ENCODE measurements around the gene TFR2. TPM values are rescaled to one million over a fixed set of nuclear protein-coding genes. Genes with fewer than 3 reads are reported as not detected.

TFR2 gene
- total and polyA plus RNA-seq, 2 of the 13 experiments (the other 11 are each of a cell fraction or from before 2014, with no cell fraction given), result 36.9 to 64.2 TPM

DNA sequence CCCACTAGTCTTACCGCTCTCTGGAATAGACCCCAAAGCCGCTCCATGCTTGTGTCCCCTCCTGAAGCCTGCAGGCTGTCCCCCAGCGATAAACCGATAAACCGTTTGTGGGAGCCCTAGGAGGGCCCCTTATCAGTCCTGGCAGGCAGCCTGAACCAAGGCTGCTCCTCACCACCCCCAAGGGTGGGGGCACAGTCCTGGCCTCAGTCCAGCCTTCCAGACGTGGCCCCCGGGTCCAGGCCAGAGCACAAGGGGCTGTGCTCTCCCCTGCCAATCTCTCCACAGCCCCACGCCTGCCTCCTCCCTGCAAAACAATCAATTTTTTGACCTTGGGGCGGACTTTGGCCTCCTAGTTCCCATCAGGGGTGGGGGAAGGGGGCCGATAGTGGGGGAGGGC lies at the start of gene TFR2 (continued):
- TF ChIP-seq HNRNPL (IDR thresholded peaks at IDR 0.05; ENCODE audit: low read depth, low read length), result peak; percentile 72; the same call in 1 of the 2 replicates
- no peak for TF ChIP-seq ZBTB21 (CRISPR knock-in tag; IDR thresholded peaks at IDR 0.05)
- no peak for TF ChIP-seq EZH2 (conservative IDR thresholded peaks at IDR 0.05; ENCODE audit: low read depth, low read length)
- TF ChIP-seq ZBTB38 (CRISPR knock-in tag; IDR thresholded peaks at IDR 0.05), result no peak
- no peak for TF ChIP-seq ZSCAN21 (CRISPR knock-in tag; IDR thresholded peaks at IDR 0.05; ENCODE audit: borderline replicate concordance)
- no peak for TF ChIP-seq AKAP8 (CRISPR knock-in tag; IDR thresholded peaks at IDR 0.05)
- no peak for TF ChIP-seq ZNF766 (CRISPR knock-in tag; IDR thresholded peaks at IDR 0.05; ENCODE audit: borderline replicate concordance)
- no peak for TF ChIP-seq ZNF782 (CRISPR knock-in tag; IDR thresholded peaks at IDR 0.05; ENCODE audit: borderline replicate concordance)
- TF ChIP-seq, protein P1, sequence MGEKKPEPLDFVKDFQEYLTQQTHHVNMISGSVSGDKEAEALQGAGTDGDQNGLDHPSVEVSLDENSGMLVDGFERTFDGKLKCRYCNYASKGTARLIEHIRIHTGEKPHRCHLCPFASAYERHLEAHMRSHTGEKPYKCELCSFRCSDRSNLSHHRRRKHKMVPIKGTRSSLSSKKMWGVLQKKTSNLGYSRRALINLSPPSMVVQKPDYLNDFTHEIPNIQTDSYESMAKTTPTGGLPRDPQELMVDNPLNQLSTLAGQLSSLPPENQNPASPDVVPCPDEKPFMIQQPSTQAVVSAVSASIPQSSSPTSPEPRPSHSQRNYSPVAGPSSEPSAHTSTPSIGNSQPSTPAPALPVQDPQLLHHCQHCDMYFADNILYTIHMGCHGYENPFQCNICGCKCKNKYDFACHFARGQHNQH (CRISPR knock-in tag; IDR thresholded peaks at IDR 0.05), result peak; percentile 72; the same call in 1 of the 2 replicates
- peak; percentile 60; the same call in 1 of the 2 replicates for TF ChIP-seq NR2C2 (CRISPR knock-in tag; IDR thresholded peaks at IDR 0.05; ENCODE audit: borderline replicate concordance)
- no peak for TF ChIP-seq HNF1A (IDR thresholded peaks at IDR 0.05; ENCODE audit: low read depth)
- TF ChIP-seq HNF1A (CRISPR knock-in tag; IDR thresholded peaks at IDR 0.05; ENCODE audit: borderline replicate concordance), result no peak
- TF ChIP-seq PHF20 (CRISPR knock-in tag; IDR thresholded peaks at IDR 0.05), result no peak
- TF ChIP-seq, protein P2, sequence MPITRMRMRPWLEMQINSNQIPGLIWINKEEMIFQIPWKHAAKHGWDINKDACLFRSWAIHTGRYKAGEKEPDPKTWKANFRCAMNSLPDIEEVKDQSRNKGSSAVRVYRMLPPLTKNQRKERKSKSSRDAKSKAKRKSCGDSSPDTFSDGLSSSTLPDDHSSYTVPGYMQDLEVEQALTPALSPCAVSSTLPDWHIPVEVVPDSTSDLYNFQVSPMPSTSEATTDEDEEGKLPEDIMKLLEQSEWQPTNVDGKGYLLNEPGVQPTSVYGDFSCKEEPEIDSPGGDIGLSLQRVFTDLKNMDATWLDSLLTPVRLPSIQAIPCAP (CRISPR knock-in tag; IDR thresholded peaks at IDR 0.05; ENCODE audit: low read depth), result no peak
- peak; percentile 83 for TF ChIP-seq NCOR1 (IDR thresholded peaks at IDR 0.05; ENCODE audit: borderline replicate concordance, low read length)
- TF ChIP-seq HNRNPLL (IDR thresholded peaks at IDR 0.05; ENCODE audit: low read depth, low read length, poor library complexity, severe bottlenecking), result no peak
- TF ChIP-seq, protein P3, sequence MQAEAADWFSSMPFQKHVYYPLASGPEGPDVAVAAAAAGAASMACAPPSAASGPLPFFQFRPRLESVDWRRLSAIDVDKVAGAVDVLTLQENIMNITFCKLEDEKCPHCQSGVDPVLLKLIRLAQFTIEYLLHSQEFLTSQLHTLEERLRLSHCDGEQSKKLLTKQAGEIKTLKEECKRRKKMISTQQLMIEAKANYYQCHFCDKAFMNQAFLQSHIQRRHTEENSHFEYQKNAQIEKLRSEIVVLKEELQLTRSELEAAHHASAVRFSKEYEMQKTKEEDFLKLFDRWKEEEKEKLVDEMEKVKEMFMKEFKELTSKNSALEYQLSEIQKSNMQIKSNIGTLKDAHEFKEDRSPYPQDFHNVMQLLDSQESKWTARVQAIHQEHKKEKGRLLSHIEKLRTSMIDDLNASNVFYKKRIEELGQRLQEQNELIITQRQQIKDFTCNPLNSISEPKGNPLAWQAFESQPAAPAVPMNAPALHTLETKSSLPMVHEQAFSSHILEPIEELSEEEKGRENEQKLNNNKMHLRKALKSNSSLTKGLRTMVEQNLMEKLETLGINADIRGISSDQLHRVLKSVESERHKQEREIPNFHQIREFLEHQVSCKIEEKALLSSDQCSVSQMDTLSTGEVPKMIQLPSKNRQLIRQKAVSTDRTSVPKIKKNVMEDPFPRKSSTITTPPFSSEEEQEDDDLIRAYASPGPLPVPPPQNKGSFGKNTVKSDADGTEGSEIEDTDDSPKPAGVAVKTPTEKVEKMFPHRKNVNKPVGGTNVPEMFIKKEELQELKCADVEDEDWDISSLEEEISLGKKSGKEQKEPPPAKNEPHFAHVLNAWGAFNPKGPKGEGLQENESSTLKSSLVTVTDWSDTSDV (CRISPR knock-in tag; IDR thresholded peaks at IDR 0.05), result no peak
